Tibial nerve (tissue), 3 donors: ENCODE measurements around the gene OTOS.

Experiments used
- CTCF ChIP-seq, 5 experiments: fragments of 200-600 bp in 3 of 5; fragments of 450-650 bp in 2 of 5; sonication (generic) in 3 of 5; IDR thresholded peaks; one replicate each; pipeline ENCODE4 v1.5.1; 2016 to 2019; ENCODE audit warnings: antibody characterized with exemption in 5 of 5, mild to moderate bottlenecking in 3 of 5, moderate library complexity in 2 of 5
- POLR2A ChIP-seq, 2 donors: fragments of 450-650 bp; IDR thresholded peaks; one replicate each; pipeline ENCODE4 v1.6.1; 2017; ENCODE audit warnings: antibody characterized with exemption in 2 of 2, mild to moderate bottlenecking in 2 of 2, moderate library complexity in 2 of 2

GRCh38 chr2:240141736-240142135 lies 1.3 kb upstream of the OTOS start:
- TF ChIP-seq CTCF (IDR thresholded peaks at IDR 0.05) (no peak), POLR2A (IDR thresholded peaks at IDR 0.05) (no peak)
